COLO668 (cell line): ENCODE results near the gene PTPN20.
"Not testable (repeated sequence)": the region's sequence is repeated elsewhere in the genome, so short reads cannot be mapped to it uniquely, and the experiment has no call there.

Source experiments
- DNase-seq: peaks from one replicate; lab custom pipeline; 2025; ENCODE audit not compliant: unreplicated experiment; lab: John Stamatoyannopoulos, UW

Gene PTPN20

GRCh38 chr10:46911144-46911876 lies at the start of gene PTPN20:
PTPN20 (plus strand) TSS chr10:46911428; CDS start chr10:46932500, 21,072 bp downstream.
- peak; percentile 50 for DNase-seq

- DNase-seq, result not testable (repeated sequence)
These were observed 41.5 kb upstream of the PTPN20 start for GRCh38 chr10:46869716-46870115.

GRCh38 chr10:46871583-46871982 lies 39.6 kb upstream of the PTPN20 start:
- not testable (repeated sequence) for DNase-seq

- not testable (repeated sequence) for DNase-seq
These were observed 35.9 kb upstream of the PTPN20 start for GRCh38 chr10:46875304-46875703.

GRCh38 chr10:46876773-46877172 lies 34.5 kb upstream of the PTPN20 start:
- DNase-seq, result not testable (repeated sequence)

GRCh38 chr10:46878761-46879160 lies 32.5 kb upstream of the PTPN20 start:
- peak; percentile 0 for DNase-seq

GRCh38 chr10:46890813-46891611 lies 20.2 kb upstream of the PTPN20 start:
- not testable (repeated sequence) for DNase-seq

- DNase-seq, result not testable (repeated sequence)
These were observed 14.2 kb upstream of the PTPN20 start for GRCh38 chr10:46896762-46897692.

- DNase-seq, result not testable (repeated sequence)
These were observed 10.0 kb upstream of the PTPN20 start for GRCh38 chr10:46901247-46901646.

GRCh38 chr10:46903874-46904273 lies 7.4 kb upstream of the PTPN20 start:
- DNase-seq, result not testable (repeated sequence)

GRCh38 chr10:46906359-46906758 lies 4.9 kb upstream of the PTPN20 start:
- DNase-seq, result not testable (repeated sequence)

- DNase-seq, result not testable (repeated sequence)
These were observed 3.8 kb upstream of the PTPN20 start for GRCh38 chr10:46907185-46908117.

GRCh38 chr10:46922498-46922897 lies 11.3 kb downstream of the PTPN20 start:
- not testable (repeated sequence) for DNase-seq

- DNase-seq, result not testable (repeated sequence)
These were observed 13.9 kb downstream of the PTPN20 start for GRCh38 chr10:46925156-46925555.

- not testable (repeated sequence) for DNase-seq
These were observed 14.6 kb downstream of the PTPN20 start for GRCh38 chr10:46925853-46926252.

GRCh38 chr10:46928810-46929209 lies 17.6 kb downstream of the PTPN20 start:
- DNase-seq, result not testable (repeated sequence)

- DNase-seq, result not testable (repeated sequence)
These were observed 21.2 kb downstream of the PTPN20 start for GRCh38 chr10:46932383-46932782.

GRCh38 chr10:46941091-46941490 lies 29.9 kb downstream of the PTPN20 start:
- DNase-seq, result not testable (repeated sequence)

- not testable (repeated sequence) for DNase-seq
These were observed 37.7 kb downstream of the PTPN20 start for GRCh38 chr10:46948687-46949518.
